COR-L47 (cell line): ENCODE measurements around the gene SUGCT.

ENCODE experiments used
- DNase-seq: peaks from one replicate; lab custom pipeline; 2025; lab: John Stamatoyannopoulos, UW

The SUGCT gene

DNA sequence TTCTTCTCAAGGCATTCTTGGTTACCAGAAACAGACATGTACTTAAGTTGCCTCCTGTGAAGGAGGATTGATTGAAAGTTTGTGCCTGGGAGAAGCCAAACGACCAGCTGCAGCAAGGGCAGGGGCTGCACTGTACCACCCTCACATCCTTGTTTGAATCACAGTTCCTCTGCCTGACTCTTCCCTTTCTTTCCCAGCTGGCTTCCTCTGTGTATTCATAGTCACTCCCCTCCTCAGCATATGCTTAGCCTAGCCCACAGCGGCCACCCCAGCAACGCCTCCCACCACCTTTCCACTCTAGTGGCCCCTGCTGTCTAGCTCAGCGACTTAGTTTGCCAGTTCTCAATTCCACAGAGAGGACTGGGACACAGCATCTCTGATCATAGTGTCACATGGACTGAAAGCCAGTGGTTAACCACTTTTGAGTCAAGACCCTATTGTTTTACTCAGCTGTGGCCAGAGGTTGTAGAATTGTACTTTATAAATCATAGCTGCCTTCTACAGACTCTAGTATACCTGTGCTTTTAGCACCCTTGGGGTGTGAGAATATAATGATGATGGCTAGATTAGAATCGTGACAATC, 643.0 kb downstream of the SUGCT start:
- DNase-seq: no peak

DNA sequence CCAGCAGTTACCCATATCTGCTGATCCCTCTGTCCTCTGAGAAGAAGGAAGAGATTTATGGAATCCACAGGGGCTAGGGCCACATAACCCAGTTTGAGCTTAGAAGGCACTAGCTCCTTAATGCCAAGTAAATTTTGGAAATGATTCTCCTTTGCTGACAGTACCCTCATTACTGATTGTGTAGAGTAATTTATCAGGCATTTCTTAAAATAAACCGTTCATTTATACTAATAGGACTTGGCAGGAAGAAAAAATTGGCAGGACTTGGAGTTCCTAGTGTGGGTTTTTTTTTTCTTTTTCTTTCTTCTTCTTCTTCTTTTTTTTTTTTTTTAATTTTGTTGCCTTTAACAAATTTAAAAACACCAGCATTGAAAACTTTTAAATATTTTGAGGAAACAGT, 645.7 kb downstream of the SUGCT start:
- no peak for DNase-seq

GRCh38 chr7:40782836-40783235, 648.0 kb downstream of the SUGCT start:
- DNase-seq: no peak

- DNase-seq: no peak
Measured at GRCh38 chr7:40784176-40784575, 649.4 kb downstream of the SUGCT start.

GRCh38 chr7:40786909-40787308, 652.1 kb downstream of the SUGCT start:
- no peak for DNase-seq

GRCh38 chr7:40793132-40793531, 658.3 kb downstream of the SUGCT start:
- no peak for DNase-seq

GRCh38 chr7:40795607-40796006, 660.8 kb downstream of the SUGCT start:
- DNase-seq: no peak

GRCh38 chr7:40796723-40797122, 661.9 kb downstream of the SUGCT start:
- DNase-seq: no peak

- no peak for DNase-seq
Measured at GRCh38 chr7:40798613-40799012, 663.8 kb downstream of the SUGCT start.

DNA sequence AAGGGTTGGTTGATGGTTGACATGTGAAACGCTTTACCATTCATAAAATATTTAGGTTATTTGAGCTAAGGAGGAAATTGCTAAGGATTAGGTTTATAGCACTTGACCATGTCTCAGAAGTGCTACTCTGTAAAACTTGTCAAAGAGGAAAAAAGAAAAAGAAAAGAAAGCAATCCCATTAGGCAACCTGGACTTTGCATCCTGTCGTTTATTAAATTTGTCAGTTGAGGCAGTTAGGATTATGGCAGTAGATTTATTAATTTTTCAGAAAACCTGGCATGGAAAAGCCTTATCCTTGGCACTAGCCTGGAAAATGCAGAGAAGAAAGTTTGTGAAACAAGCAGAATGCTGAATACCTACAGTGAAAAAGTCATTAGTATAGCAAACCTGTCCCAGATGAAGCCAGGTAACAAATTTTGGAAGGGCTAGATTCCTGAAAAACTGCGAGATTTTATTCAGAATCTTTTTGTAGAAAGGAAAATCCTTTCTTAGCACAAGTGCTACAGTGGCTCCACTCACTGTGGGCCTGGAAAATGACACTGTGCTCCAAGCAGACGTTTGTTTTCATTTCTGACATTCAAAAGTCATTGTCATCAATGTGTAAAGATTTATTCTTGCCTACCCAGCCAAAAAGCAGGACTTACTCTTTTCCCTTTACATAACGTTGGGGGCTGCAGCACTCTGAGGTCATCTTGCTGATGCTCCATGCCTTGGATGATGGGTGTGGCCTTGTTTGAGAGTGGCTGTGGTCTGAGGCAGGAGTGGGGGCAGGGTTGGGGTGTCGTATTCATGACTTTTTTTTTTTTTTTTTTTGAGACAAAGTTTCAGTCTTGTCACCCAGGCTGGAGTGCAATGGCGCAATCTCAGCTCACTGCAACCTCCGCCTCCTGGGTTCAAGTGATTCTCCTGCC, 664.9 kb downstream of the SUGCT start:
- no peak for DNase-seq

- no peak for DNase-seq
Measured at GRCh38 chr7:40800771-40801170, 666.0 kb downstream of the SUGCT start.

DNA sequence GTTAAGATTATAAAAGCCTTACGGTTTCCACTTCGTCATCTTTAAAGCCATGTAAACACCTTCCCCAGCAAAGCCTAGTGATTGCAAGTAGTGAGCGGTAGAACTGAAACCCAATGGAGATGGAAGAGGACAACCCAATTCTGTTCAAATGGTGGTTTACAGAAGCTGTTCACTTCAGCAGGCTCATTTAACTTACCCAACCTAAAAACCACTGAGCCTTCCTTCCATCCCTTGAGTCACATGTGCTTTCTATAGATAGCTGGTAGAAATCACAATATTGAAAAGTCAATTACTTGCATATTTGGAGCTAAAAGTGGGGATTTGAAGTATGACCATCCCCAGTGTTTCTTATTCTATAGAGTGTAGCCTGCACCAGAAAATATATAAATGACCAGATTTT, 667.7 kb downstream of the SUGCT start:
- DNase-seq: no peak

- no peak for DNase-seq
Measured at GRCh38 chr7:40804477-40805215, 669.8 kb downstream of the SUGCT start.

DNA sequence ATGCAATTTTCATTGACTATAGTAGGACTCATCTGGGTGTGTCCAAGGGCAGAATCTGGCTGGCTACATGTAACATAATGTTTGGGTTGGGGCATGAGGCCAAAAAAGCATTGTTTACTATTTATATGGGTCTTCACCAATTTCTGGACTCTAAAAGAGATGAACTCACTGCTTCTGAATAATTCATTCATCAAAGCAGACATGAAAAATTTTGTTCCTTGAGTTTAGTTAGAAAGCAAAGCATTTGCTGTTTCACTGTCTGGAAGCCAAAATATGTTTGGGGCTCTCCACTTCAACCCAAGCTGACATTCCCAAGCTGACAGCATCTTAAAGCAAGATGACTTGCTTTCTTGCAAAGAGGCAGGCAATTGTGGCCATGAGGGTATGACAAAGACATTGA, 670.6 kb downstream of the SUGCT start:
- DNase-seq: no peak

DNA sequence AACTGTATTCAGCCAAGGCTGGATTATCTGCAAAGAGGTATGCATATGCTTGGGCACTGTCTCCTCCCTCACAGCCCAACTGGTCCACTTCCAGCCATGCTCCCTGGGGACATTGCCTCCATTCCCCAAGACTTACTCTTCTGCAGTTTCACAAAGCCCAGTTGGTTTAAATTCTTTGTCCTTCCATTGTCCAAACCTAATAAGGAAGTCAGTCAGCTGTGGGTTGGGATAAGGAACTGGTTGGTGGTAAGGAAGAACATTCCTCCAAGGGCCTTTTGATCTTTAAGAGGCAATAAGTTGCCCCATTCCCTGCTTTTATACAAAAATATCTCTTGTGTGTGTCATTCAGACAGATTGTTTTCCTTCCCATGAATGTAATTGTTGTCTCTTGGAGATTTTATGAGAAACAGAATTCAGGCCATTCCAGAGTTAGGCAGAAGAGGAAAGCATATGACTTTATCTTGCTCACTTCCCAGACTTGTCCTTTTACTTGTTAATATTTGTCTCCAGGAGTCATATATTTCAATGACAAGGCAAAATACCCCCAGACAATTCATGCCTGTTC, 673.7 kb downstream of the SUGCT start:
- no peak for DNase-seq

- no peak for DNase-seq
Measured at GRCh38 chr7:40810274-40810673, 675.5 kb downstream of the SUGCT start.

DNA sequence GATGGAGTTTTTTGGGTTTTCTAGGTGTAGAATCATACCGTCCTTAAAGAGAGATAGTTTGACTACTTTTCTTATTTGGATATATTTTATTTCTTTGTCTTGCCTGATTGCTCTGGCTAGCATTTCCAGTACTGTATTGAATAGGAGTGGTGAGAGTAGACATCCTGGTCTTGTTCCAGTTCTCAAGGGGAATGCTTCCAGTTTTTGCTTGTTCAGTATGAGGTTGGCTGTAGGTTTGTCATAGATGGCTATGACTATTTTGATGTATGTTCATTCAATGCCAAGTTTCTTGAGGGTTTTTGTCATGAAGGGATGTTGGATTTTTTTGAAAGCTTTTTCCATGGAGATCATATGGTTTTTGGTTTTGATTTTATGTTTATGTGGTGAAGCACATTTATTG, 676.9 kb downstream of the SUGCT start:
- DNase-seq: no peak

GRCh38 chr7:40815022-40815421, 680.2 kb downstream of the SUGCT start:
- no peak for DNase-seq

GRCh38 chr7:40815512-40815911, 680.7 kb downstream of the SUGCT start:
- no peak for DNase-seq

DNA sequence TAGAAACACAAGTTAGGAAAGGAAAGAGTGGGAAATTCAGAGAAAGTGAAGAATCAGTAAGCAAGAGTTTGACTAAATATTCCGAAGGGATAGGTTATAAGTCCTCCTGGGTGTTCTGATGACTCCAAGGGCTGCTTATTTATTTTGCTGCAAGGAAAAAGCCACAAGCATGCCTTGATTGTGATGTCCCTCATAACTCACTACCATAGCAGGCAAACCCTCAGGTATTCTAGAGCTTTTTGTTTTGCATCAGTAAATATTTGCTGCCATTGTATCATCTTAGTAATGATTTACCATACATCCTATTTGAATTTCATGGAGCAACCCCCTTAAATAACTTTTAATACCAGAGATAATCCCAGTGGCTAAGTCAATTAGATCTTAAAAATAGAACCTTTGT, 688.1 kb downstream of the SUGCT start:
- DNase-seq: no peak

- DNase-seq: no peak
Measured at GRCh38 chr7:40824461-40824860, 689.7 kb downstream of the SUGCT start.

- no peak for DNase-seq
Measured at GRCh38 chr7:40826411-40827221, 691.8 kb downstream of the SUGCT start.
